HepG2 (cell line): ENCODE measurements around the gene PTTG1.

Experiments
- EZH2 ChIP-seq: conservative IDR thresholded peaks from 2 replicates; pipeline ENCODE4 v1.6.1; 2012; ENCODE audit warnings: mild to moderate bottlenecking, low read depth, low read length, moderate library complexity
- HDAC2 ChIP-seq: sonication (generic); formaldehyde crosslinking; IDR thresholded peaks from 2 replicates; pipeline ENCODE4 v1.4.0; 2020; ENCODE audit warnings: missing genetic modification reagents
- TF ChIP-seq, protein P1 (sequence below): sonication (generic); formaldehyde crosslinking; IDR thresholded peaks from 2 replicates; pipeline ENCODE4 v1.4.0; 2020; ENCODE audit warnings: missing genetic modification reagents

GRCh38 chr5:160375166-160375565, 46.5 kb upstream of the PTTG1 start:
- TF ChIP-seq, protein P1, sequence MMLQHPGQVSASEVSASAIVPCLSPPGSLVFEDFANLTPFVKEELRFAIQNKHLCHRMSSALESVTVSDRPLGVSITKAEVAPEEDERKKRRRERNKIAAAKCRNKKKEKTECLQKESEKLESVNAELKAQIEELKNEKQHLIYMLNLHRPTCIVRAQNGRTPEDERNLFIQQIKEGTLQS (CRISPR knock-in tag), result no peak
- TF ChIP-seq EZH2 (no peak), HDAC2 (no peak)
